ENCODE measurements around the gene COQ10A.

COQ10A gene

GRCh38 chr12:56221232-56221756 is 45.4 kb upstream of the COQ10A start:
- no peaks in the 10 kb centered on the region for H3K9me2 ChIP-seq (replicated peaks; ENCODE audit: low read depth, low read length)
- peak overlapping the region; percentile 98 for H3K4me2 ChIP-seq (ENCODE audit: low read depth, low read length, poor library complexity, severe bottlenecking)
- TF ChIP-seq CTCF (conservative IDR thresholded peaks at IDR 0.05; ENCODE audit: low read length) = no peak
- TF ChIP-seq EZH2phosphoT487 (IDR thresholded peaks at IDR 0.05; ENCODE audit: borderline replicate concordance) = no peak
- no peaks in the 10 kb centered on the region for H3K36me3 ChIP-seq (ENCODE audit: insufficient read depth, low read length)
- H2AFZ ChIP-seq (ENCODE audit: low read length) = peak overlapping the region; percentile 73
- H3K9ac ChIP-seq (ENCODE audit: low read depth, low read length, poor library complexity, severe bottlenecking) = peak overlapping the region; percentile 89
- H3K4me1 ChIP-seq (ENCODE audit: insufficient read depth, low read length, poor library complexity, severe bottlenecking) = peaks cover 28% of the 10 kb centered on the region
- no peaks in the 10 kb centered on the region for H3K27me3 ChIP-seq (ENCODE audit: insufficient read depth, low read length, poor library complexity, severe bottlenecking)
- H3K79me2 ChIP-seq (ENCODE audit: insufficient read depth, low read length) = peaks cover 25% of the 10 kb centered on the region
- no peaks in the 10 kb centered on the region for H3K9me3 ChIP-seq (ENCODE audit: insufficient read depth, low read depth, low read length)
- H4K20me1 ChIP-seq (ENCODE audit: insufficient read depth, low read length, poor library complexity, severe bottlenecking) = peaks cover 6% of the 10 kb centered on the region
- no peaks in the 10 kb centered on the region for H3F3A ChIP-seq (ENCODE audit: low read depth)
- peak overlapping the region; percentile 90 for H3K4me3 ChIP-seq (ENCODE audit: low read length, poor library complexity, severe bottlenecking)

- Histone ChIP-seq H3K4me2 (ENCODE audit: low read depth, low read length, poor library complexity, severe bottlenecking) (peak within 1 kb of the TSS; percentile 98), H3K79me2 (ENCODE audit: insufficient read depth, low read length) (peaks cover 25% of the 10 kb centered on the region), H3K4me3 (ENCODE audit: low read length, poor library complexity, severe bottlenecking) (peak within 1 kb of the TSS; percentile 90), H2AFZ (ENCODE audit: low read length) (peak within 1 kb of the TSS; percentile 78), H3K36me3 (ENCODE audit: insufficient read depth, low read length) (no peaks in the 10 kb centered on the region), H3F3A (ENCODE audit: low read depth) (no peaks in the 10 kb centered on the region), H3K9ac (ENCODE audit: low read depth, low read length, poor library complexity, severe bottlenecking) (peak within 1 kb of the TSS; percentile 89), H3K9me2 (replicated peaks; ENCODE audit: low read depth, low read length) (no peaks in the 10 kb centered on the region), H3K27me3 (ENCODE audit: insufficient read depth, low read length, poor library complexity, severe bottlenecking) (no peaks in the 10 kb centered on the region), H4K20me1 (ENCODE audit: insufficient read depth, low read length, poor library complexity, severe bottlenecking) (peaks cover 6% of the 10 kb centered on the region), H3K4me1 (ENCODE audit: insufficient read depth, low read length, poor library complexity, severe bottlenecking) (peaks cover 28% of the 10 kb centered on the region), H3K9me3 (ENCODE audit: insufficient read depth, low read depth, low read length) (no peaks in the 10 kb centered on the region)
- TF ChIP-seq CTCF (conservative IDR thresholded peaks at IDR 0.05; ENCODE audit: low read length) (0 out of 2 replicates have a peak, but pooled peaks have one; percentile 10), EZH2phosphoT487 (IDR thresholded peaks at IDR 0.05; ENCODE audit: borderline replicate concordance) (no peak)
Observed at GRCh38 chr12:56221757-56222530, 44.8 kb upstream of the COQ10A start, which contains the start of gene RNF41. Gene RNF41 (minus strand): TSS chr12:56221922. CDS start chr12:56214047, 7,875 bp downstream.

- H2AFZ ChIP-seq (ENCODE audit: low read length) = peak overlapping the region; percentile 78; the same call in 1 of the 2 replicates
- H4K20me1 ChIP-seq (ENCODE audit: insufficient read depth, low read length, poor library complexity, severe bottlenecking) = peaks cover 6% of the 10 kb centered on the region
- no peaks in the 10 kb centered on the region for H3F3A ChIP-seq (ENCODE audit: low read depth)
- H3K36me3 ChIP-seq (ENCODE audit: insufficient read depth, low read length) = no peaks in the 10 kb centered on the region
- H3K4me3 ChIP-seq (ENCODE audit: low read length, poor library complexity, severe bottlenecking) = peak overlapping the region; percentile 90
- TF ChIP-seq CTCF (conservative IDR thresholded peaks at IDR 0.05; ENCODE audit: low read length) (no peak), EZH2phosphoT487 (IDR thresholded peaks at IDR 0.05; ENCODE audit: borderline replicate concordance) (no peak)
- H3K4me2 ChIP-seq (ENCODE audit: low read depth, low read length, poor library complexity, severe bottlenecking) = peak overlapping the region; percentile 98
- H3K9me2 ChIP-seq (replicated peaks; ENCODE audit: low read depth, low read length) = no peaks in the 10 kb centered on the region
- H3K9me3 ChIP-seq (ENCODE audit: insufficient read depth, low read depth, low read length) = no peaks in the 10 kb centered on the region
- no peaks in the 10 kb centered on the region for H3K27me3 ChIP-seq (ENCODE audit: insufficient read depth, low read length, poor library complexity, severe bottlenecking)
- H3K9ac ChIP-seq (ENCODE audit: low read depth, low read length, poor library complexity, severe bottlenecking) = peak overlapping the region; percentile 89
- H3K79me2 ChIP-seq (ENCODE audit: insufficient read depth, low read length) = peaks cover 25% of the 10 kb centered on the region
- peaks cover 28% of the 10 kb centered on the region for H3K4me1 ChIP-seq (ENCODE audit: insufficient read depth, low read length, poor library complexity, severe bottlenecking)
Observed at GRCh38 chr12:56222531-56222895, 44.2 kb upstream of the COQ10A start.

Measured in Loucy (cell line).